ENCODE data around the gene SMIM29.

SMIM29 gene

DNA sequence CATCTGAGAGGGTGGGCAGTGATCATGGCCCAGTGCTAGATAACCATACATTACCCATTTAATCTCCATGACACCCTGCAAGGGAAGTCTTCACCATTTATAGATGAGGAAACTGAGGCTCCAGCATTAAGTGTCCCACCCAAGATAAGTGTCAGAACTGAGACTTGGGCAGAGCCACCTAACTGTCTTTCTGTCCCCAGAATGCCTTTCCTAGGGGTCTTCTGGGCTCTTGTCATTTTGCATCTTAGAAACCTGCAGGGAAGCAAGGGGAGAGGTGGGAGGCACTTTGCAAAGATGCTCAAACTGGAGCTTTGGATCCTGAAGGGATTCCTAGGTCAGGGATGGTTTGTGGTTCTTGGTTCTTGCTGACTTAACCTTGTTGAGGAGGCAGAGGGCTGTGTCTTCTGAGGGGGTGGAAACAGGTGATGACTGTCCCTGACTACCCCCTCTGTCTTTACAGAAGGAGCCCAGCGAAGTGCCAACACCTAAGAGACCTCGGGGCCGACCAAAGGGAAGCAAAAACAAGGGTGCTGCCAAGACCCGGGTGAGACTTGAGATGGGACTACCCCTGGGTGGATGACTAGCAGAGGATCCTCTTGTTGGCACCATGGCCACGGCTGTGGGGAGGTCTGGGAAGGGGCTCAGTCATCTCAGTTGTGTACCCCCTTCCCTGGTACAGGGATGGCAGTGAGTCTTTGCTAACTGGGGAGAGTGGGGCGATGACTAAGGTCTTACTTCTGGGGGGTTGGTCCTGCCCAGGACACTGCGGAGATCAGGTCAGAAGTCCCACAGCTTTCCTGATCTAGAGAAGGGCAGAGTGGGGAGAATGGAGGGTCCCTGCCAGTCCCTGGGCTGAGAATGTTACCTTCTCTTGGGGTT, 6.3 kb downstream of the SMIM29 start:
- FAIRE-seq: no peak
- DNase-seq (ENCODE audit: insufficient read length, low spot score): no peak

DNA sequence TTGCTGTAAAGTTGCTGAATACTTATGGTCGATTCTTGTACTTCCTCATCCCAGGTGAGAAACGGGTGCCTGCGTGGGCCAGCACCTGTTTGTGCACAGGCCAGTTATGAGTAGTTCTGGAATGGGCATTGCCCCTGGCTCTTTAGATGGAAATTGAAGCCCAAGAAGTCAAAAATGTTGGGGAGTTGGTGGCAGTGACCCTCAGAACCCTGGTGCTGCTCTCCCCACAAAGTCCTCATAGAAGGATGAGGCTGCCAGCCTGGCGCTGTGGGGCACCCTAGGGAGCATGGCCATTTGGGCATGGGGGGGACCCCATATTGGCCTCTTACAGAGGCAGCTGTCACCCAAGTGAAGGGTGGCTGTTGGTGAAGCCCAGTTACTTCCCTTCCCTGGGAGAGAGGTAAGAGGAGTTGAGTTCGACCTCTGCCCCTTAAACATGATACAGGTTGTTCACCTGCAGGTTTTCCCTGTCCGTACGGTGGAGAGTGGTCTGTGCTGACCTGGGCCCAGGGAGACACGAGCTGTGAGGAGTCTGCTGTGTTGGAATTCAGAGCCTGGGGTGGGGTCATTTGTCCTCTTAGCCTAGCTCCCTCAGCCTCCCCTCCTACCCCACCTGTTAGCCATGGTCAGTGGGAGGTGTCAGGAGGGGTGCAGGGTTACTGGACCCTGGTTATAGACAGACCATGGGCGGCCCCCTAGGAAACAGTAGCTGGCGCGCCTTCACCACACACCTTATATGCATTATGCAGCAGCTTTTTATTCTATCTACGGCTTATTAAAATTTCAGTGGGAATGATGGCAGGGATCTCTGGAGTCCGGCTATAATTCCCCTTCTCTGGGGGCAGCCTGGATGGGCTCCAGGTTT, 7.2 kb downstream of the SMIM29 start:
- DNase-seq (ENCODE audit: insufficient read length, low spot score) (no peak), FAIRE-seq (no peak)

- no peak for FAIRE-seq
- no peak for DNase-seq (ENCODE audit: insufficient read length, low spot score)
Measured at GRCh38 chr6:34240329-34241248, 8.2 kb downstream of the SMIM29 start.

GRCh38 chr6:34239893-34240292, 8.9 kb downstream of the SMIM29 start:
- no peak for DNase-seq (ENCODE audit: insufficient read length, low spot score)

DNA sequence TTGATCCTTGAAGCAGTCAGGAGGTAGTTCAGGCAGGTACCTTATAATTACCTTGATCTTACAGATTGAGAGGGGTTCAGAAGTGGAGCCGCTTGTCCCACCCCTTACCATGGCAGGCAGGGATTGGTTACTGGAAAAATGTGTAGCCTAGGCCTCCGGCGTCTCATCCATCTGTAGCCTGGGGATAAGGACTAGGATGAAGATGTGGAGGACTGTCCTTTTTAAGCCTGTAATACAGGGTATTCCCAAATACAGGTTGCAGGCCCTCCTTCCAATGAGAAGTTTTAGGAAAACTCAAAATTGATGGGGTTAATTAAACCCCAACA, 9.3 kb downstream of the SMIM29 start:
- FAIRE-seq: peak; percentile 8
- no peak for DNase-seq (ENCODE audit: insufficient read length, low spot score)

More at GRCh38 chr6:34239893-34240292, 8.9 kb downstream of the SMIM29 start:
- no peak for FAIRE-seq

GRCh38 chr6:34238585-34239499, 10.0 kb downstream of the SMIM29 start:
- FAIRE-seq (no peak), DNase-seq (ENCODE audit: insufficient read length, low spot score) (no peak)

DNA sequence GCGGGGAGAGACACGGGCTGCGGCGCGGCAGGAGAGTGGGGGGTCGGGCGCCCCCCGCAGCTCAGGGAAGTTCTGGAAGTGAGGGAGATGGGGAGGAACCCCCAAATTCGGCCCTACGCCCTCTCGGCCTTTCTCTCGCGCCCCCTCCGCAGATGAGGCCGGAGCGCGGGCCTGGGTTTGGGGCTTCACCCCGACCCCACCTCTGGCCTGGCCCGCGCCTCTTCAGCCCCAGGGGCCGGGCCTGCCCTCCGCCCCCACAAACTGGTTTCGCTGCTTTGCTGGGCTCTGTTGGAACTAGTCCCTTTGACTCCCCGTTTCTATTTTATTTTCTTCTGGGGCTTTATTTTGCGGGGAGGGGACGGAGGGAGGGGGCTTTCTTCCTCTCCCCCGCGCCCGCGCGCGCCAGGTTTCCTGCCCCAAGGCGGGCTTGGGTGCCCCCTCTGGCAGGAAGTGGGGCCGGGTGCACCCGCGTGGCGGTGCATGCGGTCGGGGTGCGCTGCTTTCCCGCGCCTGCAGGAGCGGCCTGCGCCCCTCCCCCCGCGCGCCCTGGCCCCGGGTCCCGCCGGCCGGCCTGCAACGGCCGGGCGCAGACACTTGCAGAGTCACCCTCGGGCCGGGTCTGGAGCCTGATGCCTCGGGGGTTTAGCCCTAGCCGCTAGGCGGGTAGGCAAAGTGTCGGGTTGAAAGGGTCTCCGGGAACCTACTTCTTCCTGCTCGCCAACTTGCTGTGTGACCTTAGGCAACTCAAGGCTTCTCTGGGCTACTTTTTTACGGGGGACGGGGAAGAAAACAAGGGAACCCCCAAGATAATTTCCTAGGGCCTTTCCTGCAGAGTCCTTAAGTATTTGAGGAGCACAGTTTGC, 10.9 kb downstream of the SMIM29 start:
- peak; percentile 60 for DNase-seq (ENCODE audit: insufficient read length, low spot score)

GRCh38 chr6:34237316-34237721, 11.5 kb downstream of the SMIM29 start:
- FAIRE-seq (no peak), DNase-seq (ENCODE audit: insufficient read length, low spot score) (no peak)

More for the DNA sequence above, 10.9 kb downstream of the SMIM29 start:
- peak; percentile 73 for FAIRE-seq

GRCh38 chr6:34236443-34237315, 12.1 kb downstream of the SMIM29 start, which contains the start of gene HMGA1:
Gene HMGA1, plus strand, starts transcription at chr6:34236873. Its CDS starts 3,908 bp downstream, at chr6:34240781.
- FAIRE-seq: peak; percentile 57
- peak; percentile 94 for DNase-seq (ENCODE audit: insufficient read length, low spot score)

GRCh38 chr6:34236131-34236442, 12.7 kb downstream of the SMIM29 start:
- peak; percentile 86 for FAIRE-seq
- DNase-seq (ENCODE audit: insufficient read length, low spot score): no peak

DNA sequence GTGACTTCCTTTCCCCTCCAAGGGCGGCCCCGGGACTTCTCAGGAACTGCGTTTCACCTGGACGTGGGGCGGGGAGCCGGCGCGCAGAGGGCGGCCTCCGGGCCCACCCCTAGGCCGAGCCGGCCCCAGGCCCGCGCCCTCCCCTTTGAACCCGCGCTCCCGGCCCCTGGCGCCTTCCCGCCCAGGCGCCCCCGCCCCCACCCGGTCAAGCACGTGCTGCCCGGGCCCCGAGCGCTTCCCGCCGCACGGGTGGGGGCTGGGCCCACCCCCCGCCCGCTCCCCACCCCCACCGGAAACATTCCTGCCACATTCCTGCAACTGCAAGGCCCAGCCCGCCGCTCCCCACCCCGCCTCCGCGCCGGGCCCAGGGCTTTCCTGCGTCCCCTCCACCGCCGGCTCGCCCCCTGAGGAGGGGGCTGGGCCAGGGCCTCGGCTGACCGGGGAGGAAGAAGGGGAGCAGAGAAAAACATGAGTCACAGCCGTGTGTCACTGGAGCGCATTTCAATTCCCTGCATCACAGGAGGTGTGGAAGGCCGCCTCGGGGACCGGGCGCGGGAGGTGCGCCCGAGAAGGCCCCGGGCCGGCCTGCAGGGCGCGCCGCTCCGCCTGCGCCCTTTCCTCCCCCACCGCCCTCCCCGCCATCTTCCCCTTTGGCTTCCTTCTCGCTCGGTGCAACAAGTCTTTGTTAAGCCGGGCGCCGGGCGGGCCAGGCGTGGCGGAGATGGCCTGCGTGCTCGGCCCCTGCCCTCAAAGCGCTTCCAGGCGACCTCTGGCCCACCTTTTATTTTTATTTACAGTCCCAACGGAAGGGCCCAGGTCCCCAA, 13.3 kb downstream of the SMIM29 start:
- DNase-seq (ENCODE audit: insufficient read length, low spot score) (peak; percentile 58), FAIRE-seq (no peak)

DNA sequence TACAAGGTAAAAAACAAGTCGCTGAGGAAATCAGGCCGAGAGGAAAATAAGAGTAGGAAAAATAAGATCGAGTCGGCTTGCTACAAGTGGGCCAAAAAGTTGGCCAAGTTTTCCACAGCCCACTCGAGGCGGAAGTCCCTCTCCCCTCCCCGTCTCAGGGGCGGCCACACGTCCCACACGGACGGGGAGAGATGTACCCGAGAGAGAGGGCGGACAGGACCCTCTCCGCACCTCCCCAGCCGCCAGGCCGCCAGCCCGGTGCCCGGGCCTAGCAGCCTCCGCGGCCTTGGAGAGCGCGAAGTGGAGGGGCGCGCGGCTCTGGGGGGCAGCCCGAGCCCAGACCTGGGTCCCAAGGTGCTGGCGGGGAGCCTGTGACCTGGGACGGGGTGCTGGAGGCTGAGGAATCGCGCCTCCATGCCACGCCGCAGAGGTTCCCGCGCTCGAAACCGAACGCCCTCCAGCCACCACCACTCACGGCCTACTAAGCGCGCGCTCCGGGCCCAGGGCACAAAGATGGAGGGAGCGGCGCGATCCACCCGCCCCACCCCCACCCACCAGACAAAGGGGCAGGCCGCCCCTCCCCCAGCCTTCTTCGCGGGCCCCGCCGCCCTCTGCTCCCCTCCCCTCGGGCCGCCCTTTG, 14.0 kb downstream of the SMIM29 start:
- FAIRE-seq (no peak), DNase-seq (ENCODE audit: insufficient read length, low spot score) (no peak)

- DNase-seq (ENCODE audit: insufficient read length, low spot score): no peak
Measured at GRCh38 chr6:34233867-34234266, 14.9 kb downstream of the SMIM29 start.

GRCh38 chr6:34232901-34233300, 15.9 kb downstream of the SMIM29 start:
- DNase-seq (ENCODE audit: insufficient read length, low spot score) (no peak), FAIRE-seq (no peak)

More at GRCh38 chr6:34233867-34234266, 14.9 kb downstream of the SMIM29 start:
- FAIRE-seq: no peak

DNA sequence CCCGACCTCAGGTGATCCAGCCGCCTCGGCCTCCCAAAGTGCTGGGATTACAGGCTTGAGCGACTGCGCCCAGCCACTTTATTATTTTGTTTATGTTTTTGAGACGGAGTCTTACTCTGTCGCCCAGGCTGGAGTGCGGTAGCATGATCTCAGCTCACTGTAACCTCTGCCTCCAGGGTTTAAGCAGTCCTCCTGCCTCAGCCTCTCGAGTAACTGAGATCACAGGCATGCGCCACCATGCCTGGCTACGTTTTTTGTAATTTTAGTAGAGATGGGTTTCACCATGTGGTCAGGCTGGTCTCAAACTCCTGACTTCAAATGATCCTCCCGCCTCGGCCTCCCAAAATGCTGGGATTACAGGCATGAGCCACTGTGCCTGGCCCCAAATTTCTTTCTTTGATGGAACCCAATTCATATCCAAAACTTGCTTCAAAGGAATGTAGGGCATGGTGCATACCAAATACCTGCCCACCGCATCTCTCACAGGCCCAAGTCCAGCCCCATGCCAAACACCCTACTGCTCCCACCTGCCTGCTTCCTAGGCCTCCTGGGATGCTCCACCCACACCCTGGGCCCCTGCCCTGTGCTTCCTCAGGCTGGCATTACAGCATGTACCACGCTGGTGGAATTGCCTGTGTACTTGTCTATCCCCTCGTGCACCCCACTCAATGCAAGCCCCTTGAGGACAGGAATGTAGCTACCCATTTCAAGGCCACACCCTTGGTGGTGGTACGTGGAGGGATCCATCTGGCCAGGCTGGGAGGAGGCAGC, 17.1 kb downstream of the SMIM29 start:
- no peak for FAIRE-seq
- DNase-seq (ENCODE audit: insufficient read length, low spot score): no peak
